GM06990 (cell line): Measurements from ENCODE around the gene PAEP.

Experiments
- DNase-seq: peaks from one replicate; pipeline ENCODE4 v3.0.0-alpha.2; 2011; ENCODE audit not compliant: insufficient read length; ENCODE audit errors: extremely low read depth
- H3K27me3 ChIP-seq: replicated peaks from 2 replicates; pipeline ENCODE4 v1.6.0; 2011; ENCODE audit warnings: low read length; ENCODE audit not compliant: control insufficient read depth, insufficient read depth
- H3K36me3 ChIP-seq: 2 replicates; pipeline ENCODE4 v1.5.1; 2011; ENCODE audit warnings: low read length; ENCODE audit not compliant: control insufficient read depth, insufficient read depth
- H3K4me3 ChIP-seq: replicated peaks from 2 replicates; pipeline ENCODE4 v1.5.1; 2011; ENCODE audit warnings: low read depth, mild to moderate bottlenecking, control low read depth, low read length
- CTCF ChIP-seq: IDR thresholded peaks from 2 replicates; pipeline ENCODE4 v1.5.1; 2011; ENCODE audit warnings: low read length, control low read depth, mild to moderate bottlenecking, inconsistent platforms; ENCODE audit not compliant: insufficient read depth, poor library complexity, severe bottlenecking

The PAEP gene

GRCh38 chr9:135555203-135555602, 6.4 kb upstream of the PAEP start:
- Histone ChIP-seq H3K36me3 (no peaks in the 10 kb centered on the region; the same call in 1 of the 2 replicates), H3K27me3 (no peaks in the 10 kb centered on the region), H3K4me3 (no peak overlapping the region)
- no peak for DNase-seq
- no peak for TF ChIP-seq CTCF

GRCh38 chr9:135555910-135556309, 5.6 kb upstream of the PAEP start:
- no peak for TF ChIP-seq CTCF
- DNase-seq = no peak
- no peak overlapping the region for H3K4me3 ChIP-seq
- no peaks in the 10 kb centered on the region; the same call in 1 of the 2 replicates for H3K27me3 ChIP-seq
- no peaks in the 10 kb centered on the region; the same call in 1 of the 2 replicates for H3K36me3 ChIP-seq

GRCh38 chr9:135559606-135560005, 1.9 kb upstream of the PAEP start:
- Histone ChIP-seq H3K36me3 (no peaks in the 10 kb centered on the region; the same call in 1 of the 2 replicates), H3K4me3 (no peak overlapping the region), H3K27me3 (no peaks in the 10 kb centered on the region; the same call in 1 of the 2 replicates)
- TF ChIP-seq CTCF = no peak
- no peak for DNase-seq

GRCh38 chr9:135562235-135562745, 734 bp downstream of the PAEP start:
- Histone ChIP-seq H3K27me3 (no peaks in the 10 kb centered on the region; the same call in 1 of the 2 replicates), H3K4me3 (no peak overlapping the region), H3K36me3 (no peaks in the 10 kb centered on the region)
- no peak for DNase-seq
- no peak for TF ChIP-seq CTCF

GRCh38 chr9:135563039-135563476, 1.5 kb downstream of the PAEP start:
- TF ChIP-seq CTCF = no peak
- Histone ChIP-seq H3K27me3 (no peaks in the 10 kb centered on the region; the same call in 1 of the 2 replicates), H3K4me3 (no peak overlapping the region), H3K36me3 (no peaks in the 10 kb centered on the region)
- DNase-seq = no peak

- Histone ChIP-seq H3K27me3 (no peaks in the 10 kb centered on the region; the same call in 1 of the 2 replicates), H3K36me3 (no peaks in the 10 kb centered on the region), H3K4me3 (no peak overlapping the region)
- TF ChIP-seq CTCF = no peak
- no peak for DNase-seq
Measured at GRCh38 chr9:135563858-135564257, 2.3 kb downstream of the PAEP start.
